ENCODE measurements around the gene METTL2A.
A peak's percentile ranks its signal among the peaks of the same experiment; 100 is the strongest.
"Not testable (repeated sequence)": the region's sequence is repeated elsewhere in the genome, so short reads cannot be mapped to it uniquely, and the experiment has no call there.

METTL2A gene

GRCh38 chr17:62423647-62424461 is at the start of gene METTL2A:
Gene METTL2A (plus strand): TSS chr17:62423897. CDS start chr17:62423903, 6 bp downstream.
- peak within 1 kb of the TSS; percentile 85 for H3K4me3 ChIP-seq (ENCODE audit: low read length)

- no peak for TF ChIP-seq ZNF274 (IDR thresholded peaks at IDR 0.05; ENCODE audit: low read depth, low read length)
- H3K4me3 ChIP-seq (ENCODE audit: low read length): no peak within 1 kb of the TSS
Observed at GRCh38 chr17:62380253-62380652, 43.4 kb upstream of the METTL2A start, which contains the start of gene EFCAB3. Gene EFCAB3 (plus strand): TSS chr17:62380553. CDS start chr17:62382980, 2,427 bp downstream.

- TF ChIP-seq ZNF274 (IDR thresholded peaks at IDR 0.05; ENCODE audit: low read depth, low read length): no peak
- H3K4me3 ChIP-seq (ENCODE audit: low read length): no peak overlapping the region
Observed at GRCh38 chr17:62381561-62381960, 42.1 kb upstream of the METTL2A start.

GRCh38 chr17:62388856-62389255 is 34.8 kb upstream of the METTL2A start:
- no peak overlapping the region for H3K4me3 ChIP-seq (ENCODE audit: low read length)

GRCh38 chr17:62392908-62393307 is 30.8 kb upstream of the METTL2A start:
- no peak overlapping the region for H3K4me3 ChIP-seq (ENCODE audit: low read length)
- no peak for TF ChIP-seq ZNF274 (IDR thresholded peaks at IDR 0.05; ENCODE audit: low read depth, low read length)

More at GRCh38 chr17:62388856-62389255, 34.8 kb upstream of the METTL2A start:
- no peak for TF ChIP-seq ZNF274 (IDR thresholded peaks at IDR 0.05; ENCODE audit: low read depth, low read length)

GRCh38 chr17:62398891-62399290 is 24.8 kb upstream of the METTL2A start:
- TF ChIP-seq ZNF274 (IDR thresholded peaks at IDR 0.05; ENCODE audit: low read depth, low read length): no peak
- no peak overlapping the region for H3K4me3 ChIP-seq (ENCODE audit: low read length)

GRCh38 chr17:62405451-62405850 is 18.2 kb upstream of the METTL2A start:
- TF ChIP-seq ZNF274 (IDR thresholded peaks at IDR 0.05; ENCODE audit: low read depth, low read length): no peak
- no peak overlapping the region for H3K4me3 ChIP-seq (ENCODE audit: low read length)

GRCh38 chr17:62413090-62413489 is 10.6 kb upstream of the METTL2A start:
- not testable (repeated sequence) for H3K4me3 ChIP-seq (ENCODE audit: low read length)

- not testable (repeated sequence) for H3K4me3 ChIP-seq (ENCODE audit: low read length)
Observed at GRCh38 chr17:62426214-62426613, 2.5 kb downstream of the METTL2A start.

- H3K4me3 ChIP-seq (ENCODE audit: low read length): not testable (repeated sequence)
Observed at GRCh38 chr17:62435251-62435650, 11.6 kb downstream of the METTL2A start.

GRCh38 chr17:62441181-62441580 is 17.5 kb downstream of the METTL2A start:
- H3K4me3 ChIP-seq (ENCODE audit: low read length): not testable (repeated sequence)

GRCh38 chr17:62444063-62444462 is 20.4 kb downstream of the METTL2A start:
- no peak for TF ChIP-seq ZNF274 (IDR thresholded peaks at IDR 0.05; ENCODE audit: low read depth, low read length)
- H3K4me3 ChIP-seq (ENCODE audit: low read length): no peak overlapping the region

- not testable (repeated sequence) for H3K4me3 ChIP-seq (ENCODE audit: low read length)
Observed at GRCh38 chr17:62445791-62446190, 22.1 kb downstream of the METTL2A start.

GRCh38 chr17:62452195-62452594 is 28.5 kb downstream of the METTL2A start:
- not testable (repeated sequence) for H3K4me3 ChIP-seq (ENCODE audit: low read length)

GRCh38 chr17:62453041-62453440 is 29.3 kb downstream of the METTL2A start:
- H3K4me3 ChIP-seq (ENCODE audit: low read length): not testable (repeated sequence)

GRCh38 chr17:62453656-62454055 is 30.0 kb downstream of the METTL2A start:
- peak overlapping the region; percentile 46; the same call in 1 of the 2 replicates for H3K4me3 ChIP-seq (ENCODE audit: low read length)

- peak overlapping the region; percentile 46; the same call in 1 of the 2 replicates for H3K4me3 ChIP-seq (ENCODE audit: low read length)
Observed at GRCh38 chr17:62454111-62454510, 30.4 kb downstream of the METTL2A start.

All from GM08714 (cell line).